Bronchial epithelial cell (primary cell): Measurements from ENCODE around the gene ERI3. TPM values are rescaled to one million over a fixed set of nuclear protein-coding genes. Genes with fewer than 3 reads are reported as not detected.

Experiments used
- DNase-seq: peaks from one replicate; pipeline ENCODE4 v3.0.0-alpha.2; 2010; ENCODE audit warnings: low read depth
- FAIRE-seq: peaks from 2 replicates; lab custom pipeline; 2011; peaks lifted over from hg19 to GRCh38; lab: Jason Lieb, UNC
- H3K27me3 ChIP-seq: 2 replicates; pipeline ENCODE4 v1.5.1; 2011; ENCODE audit warnings: low read length; ENCODE audit not compliant: control insufficient read depth, insufficient read depth
- H3K36me3 ChIP-seq: 2 replicates; pipeline ENCODE4 v1.5.1; 2011; ENCODE audit warnings: low read length; ENCODE audit not compliant: control insufficient read depth, insufficient read depth
- H3K4me3 ChIP-seq: 2 replicates; pipeline ENCODE4 v1.5.1; 2011; ENCODE audit warnings: mild to moderate bottlenecking, low read depth, low read length, control low read depth
- total RNA-seq: library from RNA; depleted of rRNA; stranded (reverse); fragments of >200 nt; gene quantifications from 2 replicates; pipeline ENCODE4 v1.2.1, GENCODE V29; 2014
- TF ChIP-seq, protein P1 (sequence below): IDR thresholded peaks from 2 replicates; pipeline ENCODE4 v1.5.1; 2011; ENCODE audit warnings: mild to moderate bottlenecking, moderate library complexity, low read length, control low read depth, inconsistent platforms; ENCODE audit not compliant: insufficient read depth, severe bottlenecking

Gene ERI3
- total RNA-seq, 1 donor from 2014 or later, result 22.1 TPM

DNA sequence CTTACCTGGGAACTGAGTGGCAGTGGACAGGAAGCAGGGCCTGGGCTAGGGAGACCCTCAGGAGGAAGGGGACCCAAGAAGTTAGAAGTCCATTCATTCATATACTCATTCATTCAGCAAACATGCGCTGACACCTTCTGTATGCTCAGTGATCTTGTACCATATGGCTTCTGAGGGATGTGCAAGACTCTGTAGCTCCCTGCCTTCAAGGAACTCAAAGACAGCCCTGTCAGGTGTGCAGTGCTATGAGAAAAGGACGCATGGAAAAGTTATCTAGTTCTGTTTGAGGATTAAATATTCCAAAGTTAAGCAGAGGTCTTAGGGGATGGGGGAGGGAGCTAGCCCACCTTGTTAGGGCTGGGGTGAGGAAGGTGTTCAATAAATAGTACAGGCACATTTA lies 129.3 kb downstream of the ERI3 start:
- TF ChIP-seq, protein P1, sequence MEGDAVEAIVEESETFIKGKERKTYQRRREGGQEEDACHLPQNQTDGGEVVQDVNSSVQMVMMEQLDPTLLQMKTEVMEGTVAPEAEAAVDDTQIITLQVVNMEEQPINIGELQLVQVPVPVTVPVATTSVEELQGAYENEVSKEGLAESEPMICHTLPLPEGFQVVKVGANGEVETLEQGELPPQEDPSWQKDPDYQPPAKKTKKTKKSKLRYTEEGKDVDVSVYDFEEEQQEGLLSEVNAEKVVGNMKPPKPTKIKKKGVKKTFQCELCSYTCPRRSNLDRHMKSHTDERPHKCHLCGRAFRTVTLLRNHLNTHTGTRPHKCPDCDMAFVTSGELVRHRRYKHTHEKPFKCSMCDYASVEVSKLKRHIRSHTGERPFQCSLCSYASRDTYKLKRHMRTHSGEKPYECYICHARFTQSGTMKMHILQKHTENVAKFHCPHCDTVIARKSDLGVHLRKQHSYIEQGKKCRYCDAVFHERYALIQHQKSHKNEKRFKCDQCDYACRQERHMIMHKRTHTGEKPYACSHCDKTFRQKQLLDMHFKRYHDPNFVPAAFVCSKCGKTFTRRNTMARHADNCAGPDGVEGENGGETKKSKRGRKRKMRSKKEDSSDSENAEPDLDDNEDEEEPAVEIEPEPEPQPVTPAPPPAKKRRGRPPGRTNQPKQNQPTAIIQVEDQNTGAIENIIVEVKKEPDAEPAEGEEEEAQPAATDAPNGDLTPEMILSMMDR, result no peak
- FAIRE-seq (no peak), DNase-seq (no peak)
- no peak overlapping the region for H3K4me3 ChIP-seq
- peaks cover 8% of the 10 kb centered on the region for H3K36me3 ChIP-seq
- H3K27me3 ChIP-seq, result no peaks in the 10 kb centered on the region

DNA sequence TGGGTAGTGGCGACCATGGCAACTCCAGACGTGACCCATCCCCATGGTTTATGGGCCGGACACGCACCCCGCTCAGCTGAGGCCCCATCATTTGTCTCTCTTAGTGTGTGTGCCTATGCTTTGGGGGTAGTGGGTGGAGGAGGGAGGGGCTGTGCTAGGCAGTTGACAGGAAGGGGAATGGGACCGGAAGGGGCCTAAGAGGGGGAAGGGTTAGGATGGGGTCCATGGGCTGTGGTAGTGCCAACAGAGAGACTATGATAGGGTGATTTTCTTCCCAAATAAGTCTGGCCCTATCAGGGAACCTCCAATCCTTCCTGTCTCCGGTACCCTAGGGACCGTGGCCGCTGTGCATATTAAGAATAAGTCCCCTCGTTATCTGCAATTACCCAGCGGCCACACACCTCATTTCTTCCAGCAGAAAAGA lies 131.9 kb downstream of the ERI3 start:
- no peak for DNase-seq
- no peaks in the 10 kb centered on the region for H3K27me3 ChIP-seq

DNA sequence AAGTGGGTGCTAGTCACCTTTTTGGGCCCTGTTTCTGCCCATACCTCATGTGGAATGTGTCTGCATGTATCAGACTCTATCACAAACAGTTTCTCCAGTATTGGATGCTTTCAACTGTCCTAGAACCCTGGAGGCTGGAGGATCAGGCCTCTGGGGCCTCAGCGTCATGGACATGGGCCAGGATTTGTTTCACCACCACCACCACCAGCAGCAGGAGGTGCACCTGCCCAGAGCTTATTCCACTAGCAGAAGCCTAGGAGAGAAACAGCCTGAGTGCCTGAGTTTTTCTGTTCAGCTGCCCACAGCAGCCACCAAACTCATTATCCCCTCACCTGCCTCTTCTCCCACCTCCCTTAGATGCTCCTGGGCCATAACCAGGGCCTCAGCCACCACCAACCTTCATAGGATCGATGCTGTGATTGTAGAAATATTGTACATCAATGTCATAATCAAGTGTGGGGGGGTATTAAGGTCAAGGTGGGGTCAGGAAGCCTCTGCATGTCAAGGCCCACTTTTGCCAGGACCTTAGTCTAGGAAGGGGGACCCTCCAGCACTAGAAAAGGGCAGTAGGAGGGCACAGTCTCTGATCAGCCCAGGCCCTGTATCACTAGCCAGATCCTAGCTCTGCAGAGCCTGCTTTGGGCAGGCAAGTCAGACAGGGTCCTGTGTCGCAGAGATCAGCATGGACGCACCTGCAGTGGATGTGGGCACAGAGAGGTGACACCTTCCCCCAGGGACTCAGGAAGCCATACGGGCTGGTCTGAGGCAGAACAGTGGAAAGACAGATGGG lies 132.5 kb downstream of the ERI3 start:
- H3K27me3 ChIP-seq, result no peaks in the 10 kb centered on the region
- peaks cover 25% of the 10 kb centered on the region for H3K36me3 ChIP-seq
- DNase-seq (no peak), FAIRE-seq (no peak)
- TF ChIP-seq, protein P1, result no peak
- no peak overlapping the region for H3K4me3 ChIP-seq

More for the DNA sequence above, 131.9 kb downstream of the ERI3 start:
- TF ChIP-seq, protein P1, result no peak
- FAIRE-seq, result no peak
- Histone ChIP-seq H3K36me3 (peaks cover 22% of the 10 kb centered on the region), H3K4me3 (no peak overlapping the region)

DNA sequence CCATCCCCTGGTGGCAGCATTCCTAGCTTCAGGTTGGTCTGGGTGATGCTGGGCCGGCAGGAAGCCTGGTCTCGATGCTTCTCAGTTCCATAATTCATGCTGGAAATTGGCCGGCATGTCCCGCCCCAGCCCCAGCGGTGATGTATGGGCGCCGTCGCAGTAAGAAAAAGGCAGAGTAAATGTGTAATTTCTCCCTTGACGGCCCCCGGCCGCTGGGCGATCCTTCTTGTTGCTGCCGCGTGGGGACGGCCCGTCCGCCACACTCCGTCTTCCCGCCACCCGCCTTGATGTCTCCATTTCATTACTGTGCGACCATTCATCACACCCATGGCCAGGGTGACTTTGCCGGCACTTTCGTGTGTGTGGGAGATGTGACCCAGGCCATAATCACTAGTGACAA lies 133.3 kb downstream of the ERI3 start:
- TF ChIP-seq, protein P1, result no peak
- FAIRE-seq, result no peak

DNA sequence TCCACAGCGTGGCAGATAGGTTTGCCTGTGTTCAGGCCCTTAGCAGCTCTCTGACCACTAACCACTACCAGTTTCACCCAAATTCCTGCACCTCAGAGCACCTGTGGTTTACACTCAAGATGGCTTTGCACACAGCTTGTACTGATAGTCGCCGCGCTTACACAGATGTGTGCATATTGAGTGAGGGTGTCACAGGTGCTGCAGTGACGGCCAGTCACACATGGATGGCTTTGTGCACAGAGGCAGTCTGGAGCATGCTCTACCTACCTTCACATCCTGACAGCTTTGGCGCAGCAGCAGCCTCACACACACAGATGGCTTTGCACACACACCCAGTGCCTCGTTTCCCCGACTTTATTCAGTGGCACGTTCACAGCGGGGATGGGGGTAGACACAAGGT lies 134.3 kb downstream of the ERI3 start:
- DNase-seq (no peak), FAIRE-seq (no peak)
- Histone ChIP-seq H3K4me3 (no peak overlapping the region), H3K27me3 (no peaks in the 10 kb centered on the region), H3K36me3 (peaks cover 25% of the 10 kb centered on the region)
- TF ChIP-seq, protein P1, result no peak

More for the DNA sequence above, 133.3 kb downstream of the ERI3 start:
- H3K4me3 ChIP-seq, result no peak overlapping the region
- no peak for DNase-seq
- H3K36me3 ChIP-seq, result peaks cover 25% of the 10 kb centered on the region
- no peaks in the 10 kb centered on the region for H3K27me3 ChIP-seq
